Mucosa of descending colon (tissue), 3 donors: ENCODE data around the gene RAB11FIP3. TPM values are rescaled to one million over a fixed set of nuclear protein-coding genes. Genes with fewer than 3 reads are reported as not detected.

Source experiments
- ATAC-seq: fragments of 200-7000 bp; cut with Tn5 transposase; one replicate; pipeline ENCODE4 v1.9.1; 2020; ENCODE audit warnings: mild to moderate bottlenecking, moderate library complexity
- DNase-seq, 3 donors: peaks; one replicate each; pipeline ENCODE4 v3.0.0-alpha.2; 2020
- H3K36me3 ChIP-seq: fragments of 200-600 bp; one replicate; pipeline ENCODE4 v1.8.0; 2021; ENCODE audit warnings: low read depth, mild to moderate bottlenecking
- H3K4me1 ChIP-seq: fragments of 200-600 bp; one replicate; pipeline ENCODE4 v1.8.0; 2021; ENCODE audit warnings: low read depth, mild to moderate bottlenecking
- H3K4me3 ChIP-seq: fragments of 200-600 bp; one replicate; pipeline ENCODE4 v1.8.0; 2021; ENCODE audit warnings: mild to moderate bottlenecking
- H3K9me3 ChIP-seq: fragments of 200-600 bp; one replicate; pipeline ENCODE4 v1.8.0; 2021; ENCODE audit warnings: mild to moderate bottlenecking
- CTCF ChIP-seq: fragments of 200-600 bp; IDR thresholded peaks from one replicate; pipeline ENCODE4 v1.8.0; 2022; ENCODE audit warnings: antibody characterized with exemption, mild to moderate bottlenecking
- intact Hi-C, 2 donors: fragments of 100-400 bp; cut with DNase I in 1 of 2; cut with micrococcal nuclease in 1 of 2; formaldehyde crosslinking; loops; one replicate each; pipeline versions ENCODE4 v1.11.0 to v1.11.1; 2022; cut with DNase I, micrococcal nuclease
- total RNA-seq, 3 donors: library from RNA; stranded (reverse); fragmentation: NEBNext Ultra II Directional in 2 of 3; extraction: Animal tissue kit (Norgen Biotek cat#: 25700) in 2 of 3; gene quantifications; one replicate each; pipeline versions ENCODE4 v1.2.1 to v1.2.4, GENCODE V29; 2021 to 2023
- donor health status: DM: no; HTN: no; CAD: no; lungs with moderate emphysema.
- donor health status: DM: no; HTN: no; CAD: no.
- donor health status: DM: no; HTN: yes; CAD: no.

Gene RAB11FIP3
- total RNA-seq, 3 donors from 2014 or later: 22.3 to 45.6 (median 30.7) TPM

GRCh38 chr16:397736-398332 lies 27.6 kb upstream of the RAB11FIP3 start:
- ATAC-seq (peak; percentile 30), DNase-seq (peak; percentile 70 to 84 (median 78))
- intact Hi-C loops: no loop called here
- Histone ChIP-seq H3K9me3 (no peaks in the 10 kb centered on the region), H3K4me1 (peaks cover 10% of the 10 kb centered on the region), H3K36me3 (no peaks in the 10 kb centered on the region), H3K4me3 (no peak overlapping the region)
- no peak for TF ChIP-seq CTCF

GRCh38 chr16:398561-399339 lies 26.7 kb upstream of the RAB11FIP3 start:
- Histone ChIP-seq H3K4me1 (peaks cover 10% of the 10 kb centered on the region), H3K9me3 (no peaks in the 10 kb centered on the region), H3K36me3 (no peaks in the 10 kb centered on the region), H3K4me3 (no peak overlapping the region)
- DNase-seq (peak in 1 of 3 donors; percentile 51), ATAC-seq (no peak)
- TF ChIP-seq CTCF: no peak
- intact Hi-C loops: no loop called here

GRCh38 chr16:399340-400019 lies 26.0 kb upstream of the RAB11FIP3 start:
- DNase-seq (no peak), ATAC-seq (no peak)
- peaks cover 10% of the 10 kb centered on the region for H3K4me1 ChIP-seq
- no peaks in the 10 kb centered on the region for H3K36me3 ChIP-seq
- H3K4me3 ChIP-seq: no peak overlapping the region
- no peaks in the 10 kb centered on the region for H3K9me3 ChIP-seq
- no peak for TF ChIP-seq CTCF
- intact Hi-C loops: no loop called here

- no peak for TF ChIP-seq CTCF
- H3K4me3 ChIP-seq: no peak overlapping the region
- no peaks in the 10 kb centered on the region for H3K36me3 ChIP-seq
- peaks cover 10% of the 10 kb centered on the region for H3K4me1 ChIP-seq
- DNase-seq: peak in 1 of 3 donors; percentile 38
- no peaks in the 10 kb centered on the region for H3K9me3 ChIP-seq
- no peak for ATAC-seq
- intact Hi-C loops: no loop called here
These were observed 25.3 kb upstream of the RAB11FIP3 start for GRCh38 chr16:400061-400591.

- Histone ChIP-seq H3K36me3 (no peaks in the 10 kb centered on the region), H3K9me3 (no peaks in the 10 kb centered on the region), H3K4me3 (peak within 1 kb of the TSS; percentile 41), H3K4me1 (peaks cover 5% of the 10 kb centered on the region)
- DNase-seq: peak; percentile 97 to 99 (median 99)
- intact Hi-C loops: no loop called here
- peak; percentile 94 for ATAC-seq
- no peak for TF ChIP-seq CTCF
These were observed 23.7 kb upstream of the RAB11FIP3 start, which contains the start of gene DECR2 for GRCh38 chr16:401468-402348. Gene DECR2 (plus strand): TSS chr16:401885. CDS start chr16:401964, 79 bp downstream.
